GM12801 (cell line): Measurements from ENCODE around the gene RNF144A.

Source experiments
- CTCF ChIP-seq: IDR thresholded peaks from one replicate; pipeline ENCODE4 v1.5.1; 2011; ENCODE audit warnings: control low read depth; ENCODE audit not compliant: insufficient read length; ENCODE audit errors: extremely low read depth

Gene RNF144A

GRCh38 chr2:6982934-6983589, 65.8 kb downstream of the RNF144A start:
- no peak for TF ChIP-seq CTCF

GRCh38 chr2:6986301-6986911, 69.2 kb downstream of the RNF144A start:
- no peak for TF ChIP-seq CTCF

- no peak for TF ChIP-seq CTCF
Observed at GRCh38 chr2:6986912-6987361, 69.7 kb downstream of the RNF144A start.

GRCh38 chr2:6990871-6991270, 73.7 kb downstream of the RNF144A start:
- no peak for TF ChIP-seq CTCF

GRCh38 chr2:6992794-6993228, 75.6 kb downstream of the RNF144A start:
- TF ChIP-seq CTCF, result no peak

GRCh38 chr2:6993229-6993640, 76.0 kb downstream of the RNF144A start:
- no peak for TF ChIP-seq CTCF

- no peak for TF ChIP-seq CTCF
Observed at GRCh38 chr2:6993936-6994335, 76.7 kb downstream of the RNF144A start.
